NK-92 treated with Interleukin-12 subunit alpha and Interleukin-12 subunit beta, amount 100 ng/mL, for 24 hours (cell line): ENCODE measurements around the gene GPR153.

Experiments used
- DNase-seq: peaks from one replicate; lab custom pipeline; 2025; lab: John Stamatoyannopoulos, UW

GPR153 gene

DNA sequence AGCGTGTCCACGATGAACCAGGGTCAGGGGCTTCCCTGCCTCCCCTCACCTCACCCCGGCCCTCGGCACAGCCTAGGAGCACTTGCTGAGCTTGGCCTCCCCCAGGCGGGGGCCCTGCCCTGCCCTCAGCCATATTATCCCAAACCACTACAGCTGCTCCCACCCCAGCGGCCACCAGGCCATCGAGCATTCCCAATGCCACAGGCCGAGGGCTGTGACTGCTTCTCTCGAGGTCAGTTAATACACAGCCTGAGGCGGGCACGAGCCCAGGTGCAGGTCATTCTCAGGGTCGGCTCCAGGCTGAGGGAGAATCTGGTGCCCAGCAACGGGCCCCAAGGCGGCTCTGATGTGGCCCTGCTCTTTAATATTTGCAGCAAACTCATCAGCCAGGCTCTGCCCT lies 8.4 kb upstream of the GPR153 start:
- DNase-seq: no peak

DNA sequence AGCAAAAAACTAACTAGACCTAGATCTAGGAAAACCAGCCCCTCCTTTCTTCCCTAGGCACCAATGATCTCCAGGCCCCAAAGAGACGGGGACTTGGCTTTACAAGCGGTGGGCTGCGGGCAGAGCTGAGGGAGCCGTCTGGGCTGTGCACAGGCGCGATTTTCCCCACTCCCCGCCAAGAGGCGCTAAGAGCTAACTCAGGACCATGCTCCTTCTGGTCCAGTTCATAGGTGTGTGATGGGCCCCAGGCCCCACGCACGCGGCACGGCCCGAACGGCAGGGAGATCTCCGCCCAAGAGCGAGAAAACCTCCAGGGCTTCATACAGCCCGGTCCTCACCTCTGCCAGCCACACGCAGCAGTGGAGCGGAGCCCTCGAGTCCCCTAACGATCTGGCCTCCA lies 7.5 kb upstream of the GPR153 start:
- no peak for DNase-seq

DNA sequence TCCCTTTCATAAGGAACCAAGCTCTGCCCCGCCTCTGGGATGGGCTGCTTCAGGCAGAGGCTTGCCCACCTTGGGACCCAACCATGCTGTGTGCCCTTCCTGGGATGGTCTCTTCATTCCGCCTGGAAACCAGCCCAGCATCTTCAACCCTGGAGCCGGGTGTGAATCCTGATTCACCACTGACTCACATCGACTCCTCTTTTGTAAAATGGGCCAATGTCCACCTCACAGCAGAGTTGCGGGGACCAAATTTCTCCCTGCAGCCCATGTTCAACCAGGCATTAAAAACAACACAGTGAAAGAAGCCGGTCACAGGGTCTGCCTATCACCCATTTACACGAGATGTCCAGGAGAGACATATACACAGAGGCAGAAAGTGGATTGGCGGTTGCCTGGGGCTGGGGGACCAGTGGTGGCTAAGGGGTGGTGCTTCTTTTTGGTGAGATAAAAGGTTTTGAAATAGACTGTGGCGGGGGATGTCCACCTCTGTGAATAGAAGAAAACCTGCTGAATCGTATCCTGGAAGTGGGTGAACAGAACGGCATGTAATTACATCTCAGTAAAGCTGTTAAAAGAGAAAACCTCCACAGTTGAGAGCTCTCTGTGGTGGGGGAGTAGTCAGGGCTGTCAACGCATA lies 6.9 kb upstream of the GPR153 start:
- DNase-seq: no peak

DNA sequence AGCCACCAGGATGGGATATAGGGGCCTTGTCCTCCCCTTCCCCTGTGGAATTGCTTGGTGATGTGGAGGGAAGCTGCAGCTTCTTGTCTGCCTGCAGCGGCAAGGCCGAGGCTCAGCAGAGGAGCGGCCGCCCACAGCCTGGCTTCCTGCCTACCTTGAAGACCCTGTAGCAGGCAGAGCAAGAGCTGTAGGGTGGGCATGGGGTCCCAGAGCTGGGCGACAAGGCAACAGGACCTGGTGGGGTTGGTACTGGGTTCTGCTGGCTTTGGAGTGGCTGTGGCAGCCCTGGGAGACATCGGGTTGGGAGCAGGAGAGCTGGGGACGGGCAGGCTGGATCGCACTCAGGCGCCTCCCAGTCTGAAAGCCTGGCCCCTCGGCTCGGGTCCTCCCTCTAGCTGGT lies 5.7 kb upstream of the GPR153 start:
- DNase-seq: no peak

DNA sequence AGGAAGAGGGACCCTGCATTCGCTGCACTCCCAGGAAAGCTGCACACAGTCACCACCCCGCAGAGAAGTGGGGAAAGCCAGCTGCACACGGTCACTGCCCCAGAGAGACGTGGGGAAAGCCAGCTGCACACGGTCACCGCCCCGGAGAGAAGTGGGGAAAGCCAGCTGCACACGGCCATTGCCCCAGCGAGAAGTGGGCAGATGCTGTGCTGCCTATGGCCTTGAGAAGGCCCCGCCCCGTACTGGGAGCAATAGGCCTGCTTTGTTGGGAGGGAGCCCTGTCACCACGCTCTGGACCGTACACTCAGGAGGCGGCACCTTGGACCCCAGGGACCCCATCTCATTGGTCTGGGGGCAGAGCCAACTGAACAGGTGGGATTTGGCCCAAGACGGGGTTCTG lies 4.3 kb upstream of the GPR153 start:
- no peak for DNase-seq

DNA sequence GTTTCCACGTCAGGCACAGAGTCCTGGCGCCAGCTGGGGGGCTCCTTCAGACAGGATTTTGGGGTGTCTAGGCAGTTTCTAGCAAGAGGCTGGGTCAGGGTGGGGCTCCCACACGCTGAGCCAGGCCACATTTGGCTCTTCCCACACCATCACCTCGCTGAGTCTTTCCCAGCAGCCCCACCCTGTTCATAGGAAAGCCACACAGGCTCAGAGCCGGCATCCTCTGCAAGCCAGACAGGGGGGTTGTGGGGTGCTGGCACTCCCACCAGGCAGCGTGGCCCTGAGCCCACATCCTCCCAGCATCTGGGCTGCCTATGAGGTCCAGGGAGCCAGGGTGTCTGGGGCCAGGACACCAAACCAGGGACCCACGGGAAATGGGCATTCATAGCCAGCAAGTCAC lies 2.8 kb upstream of the GPR153 start:
- no peak for DNase-seq

DNA sequence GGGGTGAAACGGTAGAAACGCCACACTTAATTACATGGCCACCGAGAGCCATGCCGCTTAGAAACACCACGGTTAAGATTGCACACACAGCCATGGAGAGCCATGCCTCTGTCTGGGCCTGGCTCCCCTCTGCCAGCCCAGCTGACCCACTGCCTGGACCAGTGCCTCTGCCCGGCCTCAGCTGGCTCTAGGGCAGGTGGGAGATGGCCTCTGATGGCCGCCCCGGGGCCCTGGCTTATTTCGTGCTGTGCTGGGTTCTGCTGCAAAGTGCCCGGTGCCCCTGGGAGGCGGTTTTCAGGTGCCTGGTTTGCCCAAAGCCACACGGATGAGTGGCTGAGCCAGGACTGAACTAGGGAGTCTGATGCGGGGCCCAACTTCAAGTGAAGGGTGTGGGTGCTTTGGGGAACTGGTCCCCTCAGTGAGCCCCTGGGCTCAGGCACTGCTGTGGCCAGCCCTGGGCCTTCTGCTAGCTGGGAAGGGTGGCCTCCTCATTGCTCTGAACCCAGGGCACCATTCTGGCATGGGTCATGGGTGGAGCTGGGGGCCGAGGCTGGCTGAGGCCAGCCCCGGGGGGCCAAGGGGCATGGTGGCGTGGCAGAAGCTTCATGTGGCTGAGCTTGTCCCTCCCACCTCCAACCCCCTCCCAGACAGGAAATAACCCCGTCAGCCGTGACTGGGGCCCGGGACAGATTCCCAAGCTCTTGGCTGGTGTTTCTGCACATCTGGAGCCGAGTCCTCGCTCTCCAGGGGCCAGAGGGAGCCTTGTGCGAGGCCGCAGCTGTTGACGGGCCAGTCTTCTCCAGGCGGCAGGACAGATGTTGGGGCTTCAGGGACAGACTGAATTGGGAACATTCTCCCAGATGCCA lies 1.9 kb upstream of the GPR153 start:
- DNase-seq: no peak

DNA sequence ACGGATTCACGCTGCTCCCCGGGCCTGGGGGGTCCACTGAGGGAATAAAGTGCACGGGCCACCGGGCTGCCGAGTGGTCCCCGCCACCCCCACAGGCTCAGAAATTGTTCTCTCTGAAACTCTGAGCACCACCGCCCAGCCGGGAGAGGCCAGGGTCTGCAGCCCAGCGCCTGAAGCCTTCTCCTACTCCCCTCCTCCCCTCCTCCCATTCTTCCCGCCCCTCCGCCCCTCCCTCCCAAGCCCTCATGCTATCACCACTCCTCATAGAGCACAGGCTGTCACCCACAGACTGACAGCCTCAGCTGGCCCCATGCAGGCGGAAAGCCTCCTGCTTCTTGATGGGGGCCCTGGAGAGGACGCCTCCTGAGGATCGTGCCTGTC lies 707 bp upstream of the GPR153 start:
- DNase-seq: no peak

DNA sequence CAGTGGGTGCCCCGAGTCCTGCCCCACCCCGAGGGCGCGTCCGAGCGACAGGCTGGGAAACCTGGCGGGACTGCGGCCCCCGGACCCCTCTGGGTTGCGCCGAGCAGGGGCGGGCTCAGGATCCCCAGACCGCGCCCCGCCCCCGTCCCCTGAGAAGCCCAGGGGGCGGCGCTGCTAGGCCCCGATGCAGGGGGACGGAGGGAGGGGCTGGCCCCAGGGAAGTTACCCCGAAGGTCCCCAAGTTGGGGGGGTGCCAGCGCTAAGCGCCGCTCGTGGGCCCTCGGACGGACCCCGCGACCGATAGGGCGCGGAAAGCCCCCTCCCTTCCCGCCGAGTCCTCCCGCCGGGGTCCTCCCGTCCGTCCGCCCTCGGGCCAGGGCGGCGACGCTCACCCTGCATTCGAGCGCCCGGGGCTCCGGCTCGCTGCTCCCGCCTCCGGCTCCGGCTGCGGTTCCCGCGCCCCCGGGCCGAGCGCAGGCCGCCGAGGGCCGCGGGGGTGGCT lies 414 bp downstream of the GPR153 start:
- DNase-seq: no peak

DNA sequence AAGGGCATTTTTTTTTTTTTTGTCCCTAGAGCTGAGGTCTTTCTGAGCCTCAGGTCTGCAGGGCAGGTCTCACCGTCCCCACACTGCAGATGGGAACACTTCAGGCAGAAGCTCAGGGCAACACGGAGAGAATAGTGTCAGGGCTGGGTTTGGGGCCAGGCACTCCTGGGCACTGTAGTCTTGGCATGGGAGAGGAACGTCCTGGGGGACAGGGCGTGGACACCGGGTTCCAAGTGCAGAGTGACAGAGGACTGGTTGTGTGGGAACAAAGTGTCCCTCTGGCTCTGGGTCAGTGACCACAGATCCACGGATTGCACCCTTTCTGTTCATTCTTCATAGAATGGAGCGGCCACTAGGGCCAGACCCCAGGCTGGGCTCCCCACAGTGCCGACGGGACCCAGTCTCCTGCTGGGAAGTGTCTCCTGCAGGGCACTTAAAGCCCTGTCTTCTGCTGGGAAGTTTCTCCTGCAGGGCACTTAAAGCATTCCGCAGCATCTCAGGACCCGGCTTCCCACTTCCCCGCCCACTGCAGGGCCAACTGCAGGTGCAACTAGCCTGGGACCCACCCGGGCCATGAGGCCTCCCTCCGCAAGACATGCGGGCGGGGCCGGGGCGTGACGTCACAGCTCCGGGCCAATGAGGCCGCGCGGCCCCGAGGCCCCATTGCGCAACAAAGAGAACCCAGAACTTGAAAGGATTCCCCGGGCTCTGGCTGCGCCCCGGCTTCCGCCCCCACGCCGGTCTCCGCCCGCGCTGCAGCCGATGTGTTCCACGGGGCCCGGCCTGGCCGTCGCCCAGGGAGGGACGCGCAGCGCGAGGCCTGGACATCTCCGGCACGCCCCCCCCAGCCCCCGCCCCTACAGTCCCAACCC lies 1.2 kb downstream of the GPR153 start:
- no peak for DNase-seq

DNA sequence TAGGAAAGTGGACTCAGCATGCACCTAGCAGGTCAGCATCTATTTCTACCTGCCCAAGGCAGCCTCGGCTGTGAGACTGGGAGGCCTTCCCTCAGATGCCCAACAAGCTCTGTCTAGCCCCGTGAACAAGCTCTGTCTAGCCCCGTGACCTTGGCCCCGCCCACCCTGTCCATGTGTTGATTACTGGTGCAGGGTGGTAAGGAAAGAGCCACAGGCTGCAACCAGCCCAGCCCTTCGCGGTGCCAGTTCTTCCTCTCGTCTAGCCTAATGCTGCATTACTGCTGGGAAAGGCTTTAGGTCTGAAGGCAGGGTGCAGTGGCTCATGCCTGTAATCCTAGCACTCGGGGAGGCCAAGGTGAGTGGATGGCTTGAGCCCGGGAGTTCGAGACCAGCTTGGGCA lies 2.2 kb downstream of the GPR153 start:
- DNase-seq: no peak

DNA sequence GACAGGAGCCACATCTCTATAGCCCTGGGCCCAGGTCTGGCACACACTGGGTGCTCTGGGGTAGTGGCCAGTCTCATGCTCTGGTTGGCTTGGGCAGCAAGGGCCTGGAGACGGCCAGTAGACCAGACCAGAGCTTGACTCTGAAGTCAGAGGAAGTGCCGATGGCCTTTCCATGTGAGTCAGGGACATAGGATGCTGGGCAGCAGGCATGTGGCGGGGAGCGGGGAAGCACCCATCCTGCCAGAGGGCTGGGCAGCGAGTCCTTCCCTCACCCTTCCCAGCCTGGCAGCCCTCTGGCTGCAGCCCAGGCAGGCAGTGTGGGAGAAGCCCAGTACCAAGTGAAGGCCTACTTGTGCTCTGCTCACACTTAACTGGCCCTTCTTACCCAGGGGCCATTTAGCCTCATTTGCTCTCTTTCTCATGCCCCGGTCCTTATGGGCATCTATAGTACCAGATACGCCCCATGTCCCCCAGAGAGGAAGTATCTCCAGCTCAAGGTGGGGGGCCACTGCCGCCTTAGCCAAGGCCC lies 3.3 kb downstream of the GPR153 start:
- DNase-seq: no peak

DNA sequence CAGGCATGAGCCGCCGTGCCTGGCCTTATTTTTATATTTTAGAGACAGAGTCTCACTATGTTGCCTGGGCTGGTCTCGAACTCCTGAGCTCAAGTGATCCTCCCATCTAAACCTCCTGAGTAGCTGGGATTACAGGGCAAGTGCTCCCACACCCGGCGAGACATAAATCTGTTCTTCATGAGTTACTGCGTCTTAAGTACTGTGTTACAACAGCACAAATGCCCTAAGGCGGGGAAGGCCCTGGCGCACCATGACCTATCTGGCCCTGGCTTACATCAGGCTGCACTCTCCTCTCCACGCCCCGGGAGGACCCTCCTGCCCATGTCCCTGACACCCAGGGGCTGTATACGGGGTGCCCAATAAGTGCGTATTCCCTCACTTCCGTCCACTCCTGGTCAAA lies 4.3 kb downstream of the GPR153 start:
- DNase-seq: no peak

DNA sequence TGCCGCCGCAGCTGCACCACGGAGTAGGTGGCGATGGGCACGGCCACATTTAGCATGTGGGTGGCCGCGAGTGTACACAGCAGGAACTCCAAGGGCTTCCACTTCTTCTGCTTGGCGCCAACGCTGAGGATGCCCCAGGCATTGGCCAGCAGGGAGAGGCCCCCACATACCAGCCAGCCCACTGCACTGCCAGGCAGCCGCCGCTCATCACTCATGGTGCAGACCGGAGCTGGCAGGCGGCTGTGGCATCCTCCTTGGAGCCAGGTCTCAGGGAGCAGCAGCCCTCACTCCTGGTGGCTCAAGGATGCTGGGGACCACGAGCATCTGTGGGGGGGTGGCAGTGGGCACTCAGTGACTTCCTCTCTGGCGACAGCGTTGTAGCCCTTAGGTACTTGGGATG lies 6.2 kb downstream of the GPR153 start:
- DNase-seq: no peak

DNA sequence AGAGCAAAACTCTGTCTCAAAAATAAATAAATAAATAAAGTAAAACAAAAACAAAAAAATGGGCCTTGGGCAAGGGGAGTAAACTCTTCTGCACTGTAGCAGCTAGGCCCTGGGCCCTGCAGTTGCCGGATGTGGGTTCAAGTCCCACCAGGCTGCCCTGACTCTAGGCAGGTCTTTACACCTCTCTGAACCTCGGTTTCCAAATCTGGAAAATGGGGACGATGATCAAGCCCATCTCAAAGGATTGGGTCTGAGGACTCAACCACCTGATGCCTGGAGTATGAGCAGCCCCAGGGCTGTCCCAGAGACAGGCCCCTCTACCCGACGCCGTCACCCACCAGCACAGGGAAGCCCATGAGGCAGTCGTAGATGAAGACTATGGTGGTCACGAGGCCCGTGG lies 7.5 kb downstream of the GPR153 start:
- no peak for DNase-seq

DNA sequence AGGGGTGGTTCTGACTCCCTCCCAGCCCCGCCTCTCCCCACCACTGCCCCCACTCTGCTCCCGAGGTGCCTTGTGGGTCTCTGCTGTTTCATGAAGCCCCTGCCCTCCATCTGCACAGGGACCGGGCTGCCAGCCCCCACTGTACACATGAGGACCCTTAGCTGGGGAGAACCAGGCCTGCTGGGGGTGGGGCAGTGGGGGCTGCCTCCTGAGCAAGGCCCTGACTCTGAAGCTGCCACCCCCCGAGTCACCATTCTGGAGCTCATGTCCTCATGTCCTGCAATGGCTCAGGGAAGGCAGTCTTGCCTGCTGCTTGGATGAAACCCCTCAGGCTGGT lies 8.6 kb downstream of the GPR153 start:
- DNase-seq: no peak

DNA sequence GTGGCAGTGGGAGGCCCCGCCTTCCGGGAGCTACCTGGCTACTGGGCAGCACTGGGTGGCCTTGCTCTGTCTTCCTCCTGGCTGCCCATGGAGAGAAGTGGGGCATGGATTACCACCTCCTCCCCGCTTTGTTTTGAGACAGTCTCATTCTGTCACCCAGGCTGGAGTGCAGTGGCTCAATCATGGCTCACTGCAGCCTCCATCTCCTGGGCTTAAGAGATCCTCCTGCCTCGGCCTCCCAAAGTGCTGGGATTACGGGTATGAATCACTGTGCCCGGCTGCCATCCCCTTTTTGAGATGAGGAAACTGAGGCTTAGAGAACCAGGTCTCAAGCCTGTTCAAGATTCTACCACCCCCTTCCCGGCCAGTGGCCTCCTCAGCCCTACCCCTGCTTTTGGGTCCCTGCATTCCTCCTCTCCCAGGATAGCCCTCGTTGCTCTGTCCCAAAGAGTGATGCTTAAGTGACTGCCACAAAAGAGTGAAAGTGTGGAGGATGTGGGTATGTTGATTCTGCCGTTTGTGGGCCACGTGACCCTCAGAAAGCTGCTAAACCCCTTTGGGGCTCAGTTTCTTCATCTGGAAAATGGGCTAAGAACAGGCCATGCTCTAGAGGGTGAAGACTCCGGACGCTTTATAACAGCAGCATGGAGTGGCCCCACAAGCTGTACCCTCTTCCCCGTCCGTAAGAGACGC lies 9.1 kb downstream of the GPR153 start:
- no peak for DNase-seq

DNA sequence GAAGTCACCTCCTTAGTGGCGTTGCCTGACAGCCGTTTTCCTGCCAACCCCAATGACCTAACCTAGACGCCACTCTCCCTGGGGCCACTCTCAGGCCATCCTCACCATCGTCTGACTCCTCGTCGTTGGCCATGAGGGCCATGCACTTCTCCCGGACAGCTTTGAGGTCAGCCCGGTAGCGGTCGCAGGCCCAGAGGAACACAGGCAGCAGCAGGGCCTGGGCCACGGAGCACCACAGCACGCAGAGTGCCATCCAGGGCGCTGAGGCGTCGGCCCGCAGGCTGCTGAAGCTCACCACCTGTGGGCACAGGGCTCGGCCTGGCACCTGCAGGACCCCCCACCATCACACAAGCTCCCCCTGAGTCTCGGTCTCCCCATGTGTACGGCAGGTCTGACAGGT lies 9.7 kb downstream of the GPR153 start:
- DNase-seq: no peak

DNA sequence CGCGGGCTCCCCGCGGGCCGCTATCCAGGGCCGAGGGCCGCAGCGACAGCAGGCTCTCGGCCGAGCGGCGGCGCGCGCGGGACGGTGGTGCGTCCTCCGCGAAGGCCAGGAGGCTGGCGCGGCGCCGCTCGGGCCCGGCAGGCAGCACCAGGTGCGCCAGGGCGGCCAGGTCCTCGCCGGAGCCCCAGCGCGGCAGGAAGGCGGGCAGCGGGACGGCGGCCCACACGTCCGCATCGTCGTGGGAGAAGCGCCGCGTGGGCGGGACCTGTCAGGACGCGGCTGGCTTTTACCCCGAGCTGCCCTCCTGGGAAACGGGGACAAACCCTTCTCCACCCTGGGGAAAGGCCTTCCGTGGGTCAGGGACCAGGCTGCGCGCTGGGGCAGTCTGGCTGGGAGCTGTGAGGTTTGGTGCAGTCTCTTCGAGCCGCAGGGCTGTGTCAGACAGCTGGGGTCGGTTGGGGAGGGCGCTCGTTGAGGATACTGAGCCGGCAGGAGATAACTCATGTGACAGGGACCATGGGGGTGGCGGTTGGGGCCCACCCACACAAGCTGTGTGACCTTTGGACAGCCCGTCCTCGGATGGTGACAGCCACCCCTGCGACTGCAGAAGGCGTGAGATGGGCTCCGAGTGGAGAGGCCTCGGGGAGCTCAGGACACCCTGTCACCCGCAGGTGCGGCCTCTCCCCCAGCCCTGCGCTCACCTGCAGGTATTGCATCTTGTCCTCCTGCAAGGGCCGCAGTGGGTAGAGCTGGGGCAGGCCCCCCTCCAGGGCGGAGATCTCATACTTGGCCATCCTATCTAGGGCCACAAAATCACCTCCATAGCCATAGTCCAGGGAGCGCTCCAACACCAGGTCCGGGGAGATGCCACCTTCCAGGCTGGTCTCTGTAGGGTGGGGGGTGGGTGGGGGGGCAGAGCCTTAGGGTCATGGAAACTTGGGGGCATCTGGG lies 10.9 kb downstream of the GPR153 start:
- no peak for DNase-seq

DNA sequence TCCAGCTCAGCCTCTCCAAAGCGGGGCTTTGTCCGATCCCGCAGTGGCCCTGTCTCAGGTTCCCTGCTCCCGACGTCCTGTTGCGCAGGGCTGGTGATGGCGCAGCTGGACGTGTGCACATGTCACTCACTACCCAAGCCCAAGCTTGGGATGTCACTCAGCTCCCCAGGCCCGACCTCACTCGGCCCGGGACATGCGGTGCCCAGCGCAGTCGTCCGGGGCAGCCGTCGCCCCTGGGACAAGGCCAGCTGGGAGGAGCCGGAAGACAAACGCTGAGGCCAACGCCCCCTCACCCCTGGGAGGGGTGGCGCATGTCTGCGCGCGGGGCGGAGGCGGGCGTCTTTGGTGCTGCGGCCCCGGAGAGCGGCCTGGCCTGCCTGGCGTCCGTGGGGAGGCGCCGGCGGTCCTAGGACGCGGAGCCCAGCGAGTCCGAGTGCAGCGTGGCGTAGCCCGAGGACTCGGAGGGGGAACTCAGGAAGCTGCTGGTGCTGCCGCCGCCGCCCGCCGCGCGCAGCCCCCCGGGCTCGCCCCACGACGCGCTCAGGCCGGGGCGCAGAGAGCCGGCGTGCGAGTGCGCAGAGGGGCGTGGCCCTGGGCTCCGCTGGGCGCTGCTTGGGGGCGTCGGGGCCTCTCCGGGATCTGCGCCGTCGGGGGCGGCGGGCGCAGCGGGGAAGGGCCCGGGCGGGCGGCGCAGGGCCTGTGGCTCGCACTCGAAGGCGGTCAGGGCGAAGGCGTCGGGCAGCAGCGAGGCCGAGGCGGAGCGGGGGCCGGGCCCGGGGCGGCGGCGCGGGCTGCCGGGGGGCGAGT lies 11.8 kb downstream of the GPR153 start:
- no peak for DNase-seq
